HG02840 (cell line): ENCODE measurements around the gene CRTC3.
"Not testable (repeated sequence)": the region's sequence is repeated elsewhere in the genome, so short reads cannot be mapped to it uniquely, and the experiment has no call there.

Experiments
- ATAC-seq: cut with Tn5 transposase; IDR thresholded peaks from one replicate; pipeline ENCODE4 v1.9.1; 2021; ENCODE audit warnings: mild to moderate bottlenecking, moderate library complexity, moderate number of reproducible peaks; ENCODE audit not compliant: unreplicated experiment, low FRiP score

CRTC3 gene

GRCh38 chr15:90667073-90667754, 137.5 kb downstream of the CRTC3 start:
- no peak for ATAC-seq

- not testable (repeated sequence) for ATAC-seq
Measured at GRCh38 chr15:90667755-90668345, 138.1 kb downstream of the CRTC3 start.

GRCh38 chr15:90670631-90671030, 140.9 kb downstream of the CRTC3 start:
- not testable (repeated sequence) for ATAC-seq

- ATAC-seq, result no peak
Measured at GRCh38 chr15:90671216-90671615, 141.5 kb downstream of the CRTC3 start.

- not testable (repeated sequence) for ATAC-seq
Measured at GRCh38 chr15:90673357-90673756, 143.6 kb downstream of the CRTC3 start.

- ATAC-seq, result no peak
Measured at GRCh38 chr15:90674476-90674875, 144.8 kb downstream of the CRTC3 start.

- ATAC-seq, result no peak
Measured at GRCh38 chr15:90675464-90675863, 145.7 kb downstream of the CRTC3 start.

GRCh38 chr15:90677807-90678790, 148.4 kb downstream of the CRTC3 start:
- no peak for ATAC-seq

- no peak for ATAC-seq
Measured at GRCh38 chr15:90679959-90680358, 150.2 kb downstream of the CRTC3 start.

GRCh38 chr15:90680371-90680935, 150.7 kb downstream of the CRTC3 start:
- ATAC-seq, result no peak

- no peak for ATAC-seq
Measured at GRCh38 chr15:90681056-90681455, 151.3 kb downstream of the CRTC3 start.

- no peak for ATAC-seq
Measured at GRCh38 chr15:90681480-90681879, 151.8 kb downstream of the CRTC3 start.

GRCh38 chr15:90683371-90683770, 153.6 kb downstream of the CRTC3 start:
- ATAC-seq, result no peak

GRCh38 chr15:90683876-90684275, 154.2 kb downstream of the CRTC3 start:
- no peak for ATAC-seq

GRCh38 chr15:90684281-90684680, 154.6 kb downstream of the CRTC3 start:
- no peak for ATAC-seq

GRCh38 chr15:90685591-90686434, 156.1 kb downstream of the CRTC3 start:
- no peak for ATAC-seq

- ATAC-seq, result peak; percentile 66
Measured at GRCh38 chr15:90686435-90687218, 156.9 kb downstream of the CRTC3 start.

- not testable (repeated sequence) for ATAC-seq
Measured at GRCh38 chr15:90689326-90689961, 159.7 kb downstream of the CRTC3 start.

GRCh38 chr15:90690585-90690984, 160.9 kb downstream of the CRTC3 start:
- ATAC-seq, result no peak
